VCaP (cell line): ENCODE data around the gene SPINT4.
"Not testable (repeated sequence)": the region's sequence is repeated elsewhere in the genome, so short reads cannot be mapped to it uniquely, and the experiment has no call there.

Experiments used
- H3K27ac ChIP-seq: fragments of 450-650 bp; 2 replicates; pipeline ENCODE4 v1.5.1; 2017
- TF ChIP-seq, protein P1 (sequence below): fragments of 450-650 bp; conservative IDR thresholded peaks from 2 replicates; pipeline ENCODE4 v1.5.1; 2017; ENCODE audit warnings: mild to moderate bottlenecking, moderate library complexity

Gene SPINT4

DNA sequence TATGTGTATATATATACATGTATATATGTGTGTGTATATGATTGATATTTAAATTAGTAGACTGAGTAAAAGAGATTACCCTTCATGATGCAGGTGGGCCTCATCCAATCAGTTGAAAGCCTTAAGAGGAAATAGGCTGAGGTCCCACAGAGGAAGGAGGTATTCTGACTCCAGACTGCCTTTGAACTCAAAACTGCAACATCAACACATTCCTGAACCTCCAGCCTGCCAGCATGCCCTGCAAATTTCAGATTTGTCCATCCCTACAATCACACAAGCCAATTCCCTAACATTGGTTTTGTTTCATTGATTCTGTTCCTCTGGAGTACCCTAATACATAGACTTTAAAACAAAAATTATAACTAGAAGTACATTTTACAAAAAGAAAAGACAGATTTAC is 22.9 kb downstream of the SPINT4 start:
- TF ChIP-seq, protein P1, sequence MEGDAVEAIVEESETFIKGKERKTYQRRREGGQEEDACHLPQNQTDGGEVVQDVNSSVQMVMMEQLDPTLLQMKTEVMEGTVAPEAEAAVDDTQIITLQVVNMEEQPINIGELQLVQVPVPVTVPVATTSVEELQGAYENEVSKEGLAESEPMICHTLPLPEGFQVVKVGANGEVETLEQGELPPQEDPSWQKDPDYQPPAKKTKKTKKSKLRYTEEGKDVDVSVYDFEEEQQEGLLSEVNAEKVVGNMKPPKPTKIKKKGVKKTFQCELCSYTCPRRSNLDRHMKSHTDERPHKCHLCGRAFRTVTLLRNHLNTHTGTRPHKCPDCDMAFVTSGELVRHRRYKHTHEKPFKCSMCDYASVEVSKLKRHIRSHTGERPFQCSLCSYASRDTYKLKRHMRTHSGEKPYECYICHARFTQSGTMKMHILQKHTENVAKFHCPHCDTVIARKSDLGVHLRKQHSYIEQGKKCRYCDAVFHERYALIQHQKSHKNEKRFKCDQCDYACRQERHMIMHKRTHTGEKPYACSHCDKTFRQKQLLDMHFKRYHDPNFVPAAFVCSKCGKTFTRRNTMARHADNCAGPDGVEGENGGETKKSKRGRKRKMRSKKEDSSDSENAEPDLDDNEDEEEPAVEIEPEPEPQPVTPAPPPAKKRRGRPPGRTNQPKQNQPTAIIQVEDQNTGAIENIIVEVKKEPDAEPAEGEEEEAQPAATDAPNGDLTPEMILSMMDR, result no peak
- H3K27ac ChIP-seq, result no peak overlapping the region

DNA sequence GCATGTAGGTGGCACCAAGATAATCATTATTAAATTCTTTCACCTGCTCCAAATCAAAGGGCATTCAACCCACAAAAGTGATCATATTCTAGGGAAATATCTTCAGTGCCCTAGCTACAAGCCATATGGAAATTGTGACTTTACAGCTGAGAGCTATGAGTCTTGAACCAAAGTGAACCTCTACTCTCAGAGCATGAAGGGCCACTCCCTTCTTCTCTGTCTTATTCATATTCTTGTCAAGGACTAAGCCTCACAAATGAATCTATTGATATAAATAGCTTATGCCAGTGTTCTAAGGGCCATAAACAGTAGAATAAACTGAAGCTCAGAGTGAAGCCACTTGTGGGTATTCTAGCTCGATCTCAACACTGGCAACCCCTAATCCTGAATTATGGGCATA is 29.6 kb downstream of the SPINT4 start:
- TF ChIP-seq, protein P1, result no peak
- no peak overlapping the region for H3K27ac ChIP-seq

- no peak overlapping the region for H3K27ac ChIP-seq
- TF ChIP-seq, protein P1, result no peak
Observed at GRCh38 chr20:45752746-45753145, 30.6 kb downstream of the SPINT4 start.

GRCh38 chr20:45758096-45758495 is 35.9 kb downstream of the SPINT4 start:
- TF ChIP-seq, protein P1, result no peak

DNA sequence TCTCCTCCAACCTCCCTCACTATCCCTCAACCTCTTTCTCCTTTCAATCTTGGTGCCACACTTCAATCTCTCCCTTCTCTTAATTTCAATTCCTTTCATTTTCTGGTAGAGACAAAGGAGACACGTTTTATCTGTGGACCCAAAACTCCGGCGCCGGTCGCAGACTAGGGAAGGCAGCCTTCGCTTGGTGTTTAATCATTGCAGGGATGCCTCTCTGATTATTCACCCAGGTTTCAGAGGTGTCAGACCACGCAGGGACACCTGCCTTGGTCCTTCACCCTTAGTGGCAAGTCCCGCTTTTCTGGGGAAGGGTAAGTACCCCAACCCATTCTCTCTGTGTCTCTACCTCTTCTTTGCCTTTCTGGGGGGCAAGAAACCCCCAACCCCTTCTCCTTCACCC is 37.8 kb downstream of the SPINT4 start:
- not testable (repeated sequence) for H3K27ac ChIP-seq

More at GRCh38 chr20:45758096-45758495, 35.9 kb downstream of the SPINT4 start:
- H3K27ac ChIP-seq, result no peak overlapping the region

GRCh38 chr20:45761966-45762365 is 39.8 kb downstream of the SPINT4 start:
- H3K27ac ChIP-seq, result not testable (repeated sequence)

DNA sequence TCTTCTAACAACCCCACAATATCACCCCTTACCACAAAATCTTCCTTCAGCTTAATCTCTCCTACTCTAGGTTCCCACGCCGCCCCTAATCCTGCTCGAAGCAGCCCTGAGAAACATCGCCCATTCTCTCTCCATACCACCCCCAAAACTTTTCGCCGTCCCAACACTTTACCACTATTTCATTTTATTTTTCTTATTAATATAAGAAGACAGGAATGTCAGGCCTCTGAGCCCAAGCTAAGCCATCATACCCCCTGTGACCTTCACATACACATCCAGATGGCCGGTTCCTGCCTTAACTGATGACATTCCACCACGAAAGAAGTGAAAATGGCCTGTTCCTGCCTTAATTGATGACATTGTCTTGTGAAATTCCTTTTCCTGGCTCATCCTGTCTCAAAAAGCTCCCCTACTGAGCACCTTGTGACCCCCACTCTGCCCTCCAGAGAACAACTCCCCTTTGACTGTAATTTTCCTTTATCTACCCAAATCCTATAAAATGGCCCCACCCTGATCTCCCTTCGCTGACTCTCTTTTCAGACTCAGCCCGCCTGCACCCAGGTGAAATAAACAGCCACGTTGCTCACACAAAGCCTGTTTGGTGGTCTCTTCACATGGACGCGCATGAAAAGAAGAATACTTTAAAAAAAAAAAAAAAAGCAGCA is 42.6 kb downstream of the SPINT4 start:
- H3K27ac ChIP-seq, result not testable (repeated sequence)

DNA sequence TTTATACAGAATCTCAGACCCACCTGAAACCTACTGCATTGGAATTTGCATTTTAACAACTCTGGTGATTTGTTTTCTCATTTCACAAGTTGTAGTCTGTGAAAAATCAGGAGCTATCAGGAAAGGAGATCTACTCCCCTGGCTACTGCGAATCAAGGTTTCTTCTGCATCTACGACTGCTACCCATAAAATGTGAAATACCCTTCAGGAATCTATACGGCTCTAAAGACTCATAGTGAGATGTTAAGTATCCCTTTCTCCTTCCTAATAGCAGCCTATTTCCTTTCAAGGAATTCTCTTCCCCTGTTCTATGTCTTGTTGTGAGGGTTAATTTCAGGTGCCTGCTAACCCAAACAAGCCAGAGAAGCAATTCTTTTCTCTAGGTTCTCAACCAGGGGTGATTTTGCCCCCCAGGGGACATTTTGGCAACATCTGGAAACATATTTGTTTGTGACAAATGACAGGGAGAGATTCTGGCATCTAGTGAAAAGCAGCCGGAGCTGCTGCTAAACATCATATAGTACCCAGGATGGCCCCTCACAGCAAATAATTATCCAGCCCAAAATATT is 43.2 kb downstream of the SPINT4 start:
- no peak overlapping the region for H3K27ac ChIP-seq
- TF ChIP-seq, protein P1, result no peak

DNA sequence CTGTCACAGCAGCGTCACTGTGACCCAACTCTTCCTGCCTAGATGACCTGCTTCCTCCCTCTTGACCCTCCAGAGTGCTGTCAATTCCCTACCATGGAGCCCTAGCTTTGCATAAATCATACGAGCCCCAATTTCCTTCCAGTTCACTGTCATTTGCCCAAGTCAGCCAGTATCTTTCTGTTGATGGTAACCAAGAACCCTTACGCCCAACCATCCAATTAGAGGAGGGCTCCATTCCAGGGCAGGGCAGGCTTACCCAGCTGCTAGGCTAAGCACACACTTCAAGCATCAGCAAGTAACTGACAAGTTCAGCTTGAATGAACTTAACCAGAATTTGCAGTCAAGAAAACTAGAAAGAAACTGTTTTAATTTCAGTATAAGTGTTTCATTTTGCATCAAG is 43.8 kb downstream of the SPINT4 start:
- no peak overlapping the region for H3K27ac ChIP-seq
- TF ChIP-seq, protein P1, result no peak
